Activated CD4-positive, alpha-beta T cell treated with anti-CD3 and anti-CD28 coated beads, Interleukin-2, amount 50 U/mL, for 1 hour (primary cell): Measurements from ENCODE around the gene SLC9A2.

Experiments
- DNase-seq: peaks from one replicate; pipeline ENCODE4 v3.0.0-alpha.2; 2020

SLC9A2 gene

DNA sequence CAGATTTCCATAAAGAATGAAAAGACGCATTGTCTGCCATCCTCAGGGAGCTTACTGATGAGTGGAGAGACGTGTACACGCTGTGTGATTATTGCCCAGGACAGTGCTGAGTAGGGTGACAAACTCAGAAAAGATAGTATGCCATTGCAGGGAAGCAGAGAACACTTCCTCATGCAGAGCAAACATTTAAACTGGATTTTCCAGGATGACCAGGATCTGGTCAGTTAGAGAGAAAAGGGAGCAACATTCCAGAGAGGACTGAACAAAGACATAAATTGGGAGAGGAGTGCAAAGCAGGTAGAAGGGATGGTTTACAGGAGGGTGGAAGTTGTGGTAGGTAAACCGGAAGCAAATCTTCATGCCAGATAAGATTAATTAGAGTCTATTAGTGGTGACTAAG, 2.3 kb downstream of the SLC9A2 start:
- DNase-seq: no peak

DNA sequence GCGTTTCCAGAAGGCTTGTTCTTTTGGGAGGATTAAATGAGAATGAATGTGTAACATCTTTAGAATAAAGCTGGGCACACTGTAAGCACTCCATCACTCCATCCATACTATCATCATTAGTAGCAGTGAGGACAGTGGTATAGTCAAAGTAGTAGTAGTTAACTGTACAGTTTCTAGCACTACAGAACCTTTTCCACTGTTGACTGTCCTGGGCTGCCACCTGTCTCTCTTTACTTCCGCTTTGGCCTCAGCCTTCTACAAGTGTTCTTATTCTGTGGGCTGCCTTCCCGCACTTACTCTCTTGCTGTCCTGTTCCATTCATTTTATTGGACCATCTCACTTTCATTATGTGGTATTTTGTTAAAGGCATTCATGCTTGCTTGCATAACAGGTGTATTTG, 3.3 kb downstream of the SLC9A2 start:
- DNase-seq: no peak

DNA sequence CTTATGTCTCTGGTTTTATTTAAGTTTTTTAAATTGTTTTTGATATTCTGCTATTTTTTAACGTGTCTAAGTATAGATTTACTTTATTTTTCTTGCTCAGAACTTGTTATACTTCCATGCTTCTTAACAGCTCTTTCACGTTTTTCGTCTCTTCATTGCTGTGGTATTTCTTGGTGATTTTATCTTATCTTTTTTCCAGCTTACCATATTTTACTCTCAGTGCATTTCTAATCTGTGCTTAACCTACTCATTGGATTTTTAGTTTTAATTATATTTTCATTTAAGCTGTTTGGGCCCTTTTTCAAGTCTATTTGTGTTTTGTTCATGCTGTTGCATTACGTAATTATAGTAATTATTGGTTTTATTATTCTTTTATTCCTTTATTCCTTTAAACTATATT, 11.1 kb downstream of the SLC9A2 start:
- DNase-seq: no peak

DNA sequence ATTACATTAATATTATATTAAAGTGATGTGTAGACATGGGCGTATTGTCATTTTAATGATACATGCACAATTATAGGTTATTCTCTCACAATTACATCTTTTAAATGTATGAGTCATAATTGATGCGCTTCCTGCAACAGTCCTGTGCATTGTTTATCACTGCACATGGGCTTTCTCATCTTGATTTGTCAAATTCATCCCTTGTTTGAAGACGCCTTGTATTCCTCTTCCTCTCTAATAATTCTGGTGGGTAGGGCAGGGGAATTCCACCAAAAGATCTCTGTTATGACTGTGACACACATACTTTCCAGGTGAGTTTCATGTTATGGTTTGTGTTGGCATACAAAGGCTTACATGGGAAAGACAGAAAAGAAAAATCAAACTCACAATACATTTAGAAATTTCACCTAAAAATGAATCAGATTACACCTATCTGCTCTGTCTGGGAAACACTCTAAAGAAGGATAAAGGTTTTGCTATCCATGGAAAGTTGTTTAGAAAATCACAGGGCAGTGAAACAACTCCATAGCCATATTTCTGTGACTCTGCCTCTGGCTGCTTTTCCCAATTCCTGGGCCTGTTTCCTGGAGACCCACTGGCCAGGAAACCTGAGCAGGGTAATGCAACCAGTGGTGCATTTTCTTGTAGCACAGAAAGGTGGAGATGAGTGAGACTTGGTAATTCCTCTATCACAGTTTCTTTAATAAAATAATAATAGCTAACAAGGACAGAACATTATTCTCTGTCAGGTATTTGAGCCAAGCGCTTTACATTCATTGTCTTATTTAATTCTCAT, 13.2 kb downstream of the SLC9A2 start:
- no peak for DNase-seq

DNA sequence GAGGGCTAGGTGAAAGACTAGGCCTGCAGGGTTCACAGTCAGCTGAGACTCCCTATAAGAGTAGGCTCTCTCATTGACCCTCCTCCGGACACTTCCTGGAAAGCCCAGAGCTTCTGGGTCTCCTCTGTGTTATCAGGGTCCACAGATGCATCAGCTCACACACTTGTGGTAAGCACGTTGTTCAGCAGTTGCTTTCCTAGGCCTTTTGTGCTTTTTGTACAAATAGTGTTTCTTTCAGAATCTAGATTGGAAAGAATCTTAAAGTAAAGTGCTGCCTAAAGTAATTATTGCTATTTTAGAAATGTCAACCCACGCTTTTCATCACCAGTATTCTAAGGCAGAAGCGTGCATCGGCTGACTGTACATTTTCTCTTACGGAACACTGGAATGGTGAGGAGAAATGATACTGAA, 15.5 kb downstream of the SLC9A2 start:
- DNase-seq: no peak

DNA sequence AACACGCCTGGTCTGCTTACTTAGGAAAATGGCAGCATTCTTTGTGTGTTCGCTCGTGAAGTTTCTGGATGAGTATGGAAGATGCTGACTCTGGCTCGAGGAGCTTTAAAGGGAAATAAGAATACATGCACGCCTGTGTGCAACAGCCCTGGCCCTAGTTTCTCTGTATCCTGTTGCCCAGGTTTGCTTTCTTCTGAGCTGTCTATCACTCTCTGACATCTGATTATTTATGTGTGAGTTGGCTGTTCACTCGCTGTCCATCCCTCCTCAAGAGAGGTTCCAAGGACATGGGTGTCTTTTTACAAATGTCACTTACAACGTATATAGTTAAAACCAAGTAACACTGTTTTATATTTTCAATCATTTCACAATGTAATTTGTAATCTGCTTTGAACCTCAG, 16.0 kb downstream of the SLC9A2 start:
- no peak for DNase-seq

- DNase-seq: no peak
Measured at GRCh38 chr2:102636283-102636907, 17.0 kb downstream of the SLC9A2 start.

- no peak for DNase-seq
Measured at GRCh38 chr2:102637358-102637757, 18.0 kb downstream of the SLC9A2 start.

DNA sequence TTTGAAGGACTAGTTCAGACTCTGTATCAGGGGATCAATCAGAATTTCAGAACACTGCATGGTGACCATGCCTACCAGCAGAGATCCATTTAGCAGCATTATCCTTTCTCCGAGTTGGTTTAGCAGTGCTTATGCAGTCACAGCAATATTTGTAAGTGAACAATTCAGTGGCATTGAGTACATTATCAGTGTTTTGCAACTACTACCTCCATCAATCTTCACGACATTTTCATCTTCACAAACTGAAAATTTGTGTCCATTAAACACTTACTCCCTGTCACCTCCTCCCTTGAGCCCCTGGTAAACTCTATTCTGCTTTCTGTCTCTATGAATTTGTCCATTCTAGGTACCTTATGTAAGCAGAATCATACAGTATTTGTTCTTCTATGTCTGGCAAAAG, 20.1 kb downstream of the SLC9A2 start:
- DNase-seq: no peak

GRCh38 chr2:102652126-102652525, 32.8 kb downstream of the SLC9A2 start:
- DNase-seq: no peak

DNA sequence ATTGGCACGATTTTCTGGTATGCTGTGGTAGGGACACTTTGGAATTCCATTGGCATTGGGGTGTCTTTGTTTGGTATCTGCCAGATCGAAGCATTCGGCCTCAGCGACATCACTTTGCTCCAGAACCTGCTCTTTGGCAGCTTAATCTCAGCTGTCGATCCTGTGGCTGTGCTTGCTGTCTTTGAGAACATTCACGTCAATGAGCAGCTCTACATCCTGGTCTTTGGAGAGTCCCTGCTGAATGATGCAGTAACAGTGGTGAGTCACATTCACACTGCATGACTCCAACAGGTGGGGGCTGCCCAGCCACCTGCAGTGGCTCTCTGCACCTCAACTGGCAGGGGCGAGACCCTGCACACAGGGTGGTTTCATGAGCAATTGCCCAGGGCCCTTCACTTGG, 38.4 kb downstream of the SLC9A2 start:
- no peak for DNase-seq

- DNase-seq: no peak
Measured at GRCh38 chr2:102660070-102660469, 40.7 kb downstream of the SLC9A2 start.

- no peak for DNase-seq
Measured at GRCh38 chr2:102660574-102660973, 41.2 kb downstream of the SLC9A2 start.

- no peak for DNase-seq
Measured at GRCh38 chr2:102661846-102662245, 42.5 kb downstream of the SLC9A2 start.

GRCh38 chr2:102662833-102663232, 43.5 kb downstream of the SLC9A2 start:
- no peak for DNase-seq

DNA sequence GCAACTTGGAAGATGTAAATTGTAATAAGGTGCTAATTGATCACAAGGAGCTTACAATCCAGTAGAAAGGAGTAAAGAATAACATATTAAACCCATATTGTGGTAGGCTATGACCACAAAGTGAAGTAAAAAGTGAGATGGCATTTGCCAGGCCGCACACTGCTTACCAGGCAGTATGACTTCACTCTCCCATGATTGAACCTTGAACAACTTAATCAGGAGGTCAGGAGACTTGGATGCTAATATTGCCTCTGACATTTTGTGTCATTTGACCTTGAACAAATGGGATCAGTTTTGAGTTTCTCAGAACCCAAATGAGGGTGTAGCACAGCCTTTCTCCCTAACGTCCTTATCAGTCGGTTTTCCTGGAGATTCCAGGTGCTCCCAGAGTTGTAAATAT, 44.0 kb downstream of the SLC9A2 start:
- DNase-seq: no peak

GRCh38 chr2:102664471-102664909, 45.1 kb downstream of the SLC9A2 start:
- DNase-seq: no peak

DNA sequence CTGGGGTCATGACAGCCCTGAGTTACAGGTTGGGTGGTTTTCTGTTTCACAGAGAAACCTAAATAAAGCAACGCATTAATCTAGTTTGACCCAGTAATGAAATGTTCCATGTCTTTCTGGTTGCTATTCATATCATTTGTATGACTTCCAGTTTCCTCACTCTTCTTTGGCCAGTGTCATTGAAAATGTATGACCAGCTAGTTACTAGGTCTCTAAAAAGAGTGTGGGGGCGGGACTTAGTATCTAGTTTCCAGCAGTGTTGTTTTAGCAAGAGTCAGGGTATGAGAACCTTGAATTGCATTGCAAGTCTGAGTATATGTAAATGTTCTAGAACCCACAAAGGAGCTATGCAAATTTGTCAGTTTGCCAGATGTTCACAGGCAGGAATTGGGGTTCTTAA, 47.7 kb downstream of the SLC9A2 start:
- DNase-seq: no peak

DNA sequence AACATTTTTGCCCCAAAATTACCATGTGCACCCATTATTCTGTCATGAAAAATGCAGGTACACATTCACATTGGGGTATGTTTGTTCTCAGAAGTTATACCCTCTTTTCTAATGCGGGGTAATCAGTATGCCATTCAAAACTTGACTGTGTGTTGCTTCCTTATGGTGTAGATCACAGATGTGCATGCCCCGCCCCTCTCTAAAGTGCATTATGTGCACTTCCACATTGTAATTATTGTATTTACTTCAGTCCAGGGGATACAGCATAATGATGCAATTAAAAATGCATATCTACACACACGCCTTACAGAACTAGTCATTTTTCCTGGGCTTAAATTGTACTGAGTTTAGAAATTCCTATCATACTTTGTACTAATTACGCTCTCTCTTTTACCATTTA, 48.8 kb downstream of the SLC9A2 start:
- no peak for DNase-seq

DNA sequence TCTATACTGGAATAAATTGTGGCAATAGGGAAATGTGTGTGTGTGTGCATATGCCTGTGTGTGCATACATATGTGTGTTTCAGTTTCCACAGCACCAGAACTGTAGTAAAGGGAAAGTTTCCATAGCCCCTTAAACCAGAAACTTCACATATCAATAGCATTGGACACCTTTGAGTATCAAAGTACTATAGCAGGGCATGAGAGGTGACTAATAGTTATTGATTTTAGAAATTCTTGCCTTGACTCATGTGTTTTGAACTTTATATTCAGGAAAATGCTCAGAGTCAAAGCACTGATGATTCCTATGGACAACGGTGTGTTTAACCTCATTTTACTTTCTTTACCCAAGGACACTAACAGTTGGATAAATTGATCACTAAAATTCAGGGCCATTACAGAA, 50.0 kb downstream of the SLC9A2 start:
- DNase-seq: no peak

DNA sequence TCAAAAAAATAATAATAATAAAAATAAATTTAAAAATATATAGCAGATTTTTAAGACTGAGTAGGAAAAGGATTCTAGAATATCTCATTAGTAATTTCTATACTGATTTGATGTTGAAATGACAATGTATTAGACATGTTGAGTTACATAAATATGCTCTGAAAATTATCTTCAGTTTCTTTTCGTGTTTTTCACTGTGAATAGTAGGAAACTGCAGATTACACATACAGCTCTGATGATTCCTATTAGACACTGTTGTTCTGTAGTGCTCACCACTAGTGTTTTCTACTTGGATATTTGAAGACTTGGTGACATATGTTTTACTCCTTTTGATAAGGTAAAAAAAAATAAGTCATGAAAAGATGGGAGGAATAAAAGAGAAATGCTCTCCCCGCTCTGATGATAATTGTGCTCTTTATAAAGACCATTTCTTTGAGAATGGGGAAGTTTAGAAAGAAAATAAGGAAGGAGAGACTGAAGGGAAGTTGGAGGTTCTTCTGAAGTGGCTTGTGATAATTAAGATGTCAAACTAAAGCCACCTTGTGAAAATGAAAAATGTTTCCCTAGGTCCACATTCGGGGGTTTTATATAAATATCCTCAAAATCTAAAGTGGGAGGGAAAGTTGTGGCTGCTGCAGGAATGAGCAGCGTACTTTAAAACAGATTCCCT, 52.9 kb downstream of the SLC9A2 start:
- DNase-seq: no peak

- DNase-seq: no peak
Measured at GRCh38 chr2:102674370-102674769, 55.0 kb downstream of the SLC9A2 start.

DNA sequence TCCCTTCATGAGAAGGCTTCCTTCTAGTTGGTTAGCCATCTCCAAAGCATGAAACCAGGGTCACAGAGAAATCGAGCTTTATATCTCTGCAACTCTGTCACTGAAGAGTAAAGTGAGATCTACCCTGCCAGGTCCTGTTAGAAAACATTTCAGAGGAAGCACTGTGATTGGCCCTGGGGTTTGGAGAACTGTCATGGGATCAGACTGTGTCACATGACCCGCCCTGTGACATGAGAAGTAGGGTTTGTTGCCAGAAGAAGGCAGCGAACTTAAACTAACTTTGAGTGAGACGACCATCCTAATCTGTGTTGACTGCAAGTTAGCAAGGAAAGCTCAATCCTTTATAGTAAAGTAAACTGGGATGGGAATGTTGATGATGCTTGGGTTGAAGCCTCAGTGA, 55.5 kb downstream of the SLC9A2 start:
- DNase-seq: no peak
